ENCODE results near the gene TMEM19. TPM values are rescaled to one million over a fixed set of nuclear protein-coding genes. Genes with fewer than 3 reads are reported as not detected.

TMEM19 gene
- polyA plus RNA-seq, 1 of the 3 experiments (the other 2 are of a cell fraction), result 12.6 TPM

- TF ChIP-seq FOXJ3 (CRISPR knock-in tag; IDR thresholded peaks at IDR 0.05) (no peak), CHD2 (IDR thresholded peaks at IDR 0.05; ENCODE audit: low read length, partially characterized antibody) (no peak)
Measured at GRCh38 chr12:71702590-71702989, 16.7 kb downstream of the TMEM19 start (continued).

DNA sequence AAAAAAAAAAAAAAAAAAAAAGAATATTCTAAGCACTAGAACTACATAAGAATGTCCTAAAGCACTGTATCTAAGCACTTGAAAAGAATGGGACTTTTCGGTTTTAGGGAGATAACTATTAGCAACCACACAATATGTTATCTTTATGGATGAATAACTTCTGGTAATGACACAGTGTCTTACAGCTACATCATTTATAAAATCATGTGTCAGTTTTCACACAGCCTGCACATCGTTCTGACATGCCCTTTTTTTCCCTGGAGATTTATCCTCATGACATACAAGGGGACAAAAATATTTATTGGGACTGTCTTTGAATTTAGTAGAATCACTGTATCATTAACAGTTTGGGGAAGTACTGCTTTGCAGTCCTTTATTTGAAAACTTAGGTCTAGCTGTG is 17.3 kb downstream of the TMEM19 start:
- WGBS (ENCODE audit: low lambda C conversion rate), result 94% methylated on average over 2 of the region's 2 CpGs
- ChIA-PET POLR2A (interaction anchor here (0.7 kb wide), 1 partner anchor 39 kb away, joined by 3 read pairs; the partner anchor contains the start of gene THAP2), CTCF (interaction anchor here (1.0 to 3.5 kb wide), 4 partner anchors 17 to 486 kb away, joined by 3 to 10 read pairs (median 6); partner anchors contain the start of gene TMEM19)
- H2AFZ ChIP-seq (ENCODE audit: low read depth), result no peak overlapping the region
- no peaks in the 10 kb centered on the region for H3F3A ChIP-seq (replicated peaks; ENCODE audit: insufficient read depth)
- H3K9ac ChIP-seq, result no peak overlapping the region
- no peaks in the 10 kb centered on the region for H3K27me3 ChIP-seq (ENCODE audit: insufficient read depth)
- DNase-seq, result no peak
- no peak overlapping the region for H3K4me3 ChIP-seq (ENCODE audit: low read depth in 2 of 2, low read length in 1 of 2)
- no peak for TF ChIP-seq EP300 (IDR thresholded peaks at IDR 0.05; ENCODE audit: borderline replicate concordance in 1 of 2, low read depth in 1 of 2, low read length in 1 of 2)
- TF ChIP-seq, protein P1, sequence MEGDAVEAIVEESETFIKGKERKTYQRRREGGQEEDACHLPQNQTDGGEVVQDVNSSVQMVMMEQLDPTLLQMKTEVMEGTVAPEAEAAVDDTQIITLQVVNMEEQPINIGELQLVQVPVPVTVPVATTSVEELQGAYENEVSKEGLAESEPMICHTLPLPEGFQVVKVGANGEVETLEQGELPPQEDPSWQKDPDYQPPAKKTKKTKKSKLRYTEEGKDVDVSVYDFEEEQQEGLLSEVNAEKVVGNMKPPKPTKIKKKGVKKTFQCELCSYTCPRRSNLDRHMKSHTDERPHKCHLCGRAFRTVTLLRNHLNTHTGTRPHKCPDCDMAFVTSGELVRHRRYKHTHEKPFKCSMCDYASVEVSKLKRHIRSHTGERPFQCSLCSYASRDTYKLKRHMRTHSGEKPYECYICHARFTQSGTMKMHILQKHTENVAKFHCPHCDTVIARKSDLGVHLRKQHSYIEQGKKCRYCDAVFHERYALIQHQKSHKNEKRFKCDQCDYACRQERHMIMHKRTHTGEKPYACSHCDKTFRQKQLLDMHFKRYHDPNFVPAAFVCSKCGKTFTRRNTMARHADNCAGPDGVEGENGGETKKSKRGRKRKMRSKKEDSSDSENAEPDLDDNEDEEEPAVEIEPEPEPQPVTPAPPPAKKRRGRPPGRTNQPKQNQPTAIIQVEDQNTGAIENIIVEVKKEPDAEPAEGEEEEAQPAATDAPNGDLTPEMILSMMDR (IDR thresholded peaks at IDR 0.05), result no peak
- no peak for TF ChIP-seq EZH2phosphoT487 (IDR thresholded peaks at IDR 0.05; ENCODE audit: borderline replicate concordance, low read depth)
- TF ChIP-seq TAF1 (IDR thresholded peaks at IDR 0.05; ENCODE audit: borderline replicate concordance, low read depth, low read length), result no peak
- no peak for TF ChIP-seq ELF1 (IDR thresholded peaks at IDR 0.05)
- TF ChIP-seq, protein P2, sequence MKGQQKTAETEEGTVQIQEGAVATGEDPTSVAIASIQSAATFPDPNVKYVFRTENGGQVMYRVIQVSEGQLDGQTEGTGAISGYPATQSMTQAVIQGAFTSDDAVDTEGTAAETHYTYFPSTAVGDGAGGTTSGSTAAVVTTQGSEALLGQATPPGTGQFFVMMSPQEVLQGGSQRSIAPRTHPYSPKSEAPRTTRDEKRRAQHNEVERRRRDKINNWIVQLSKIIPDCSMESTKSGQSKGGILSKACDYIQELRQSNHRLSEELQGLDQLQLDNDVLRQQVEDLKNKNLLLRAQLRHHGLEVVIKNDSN (IDR thresholded peaks at IDR 0.05; ENCODE audit: borderline replicate concordance, low read depth), result no peak
- TF ChIP-seq MEF2A (IDR thresholded peaks at IDR 0.05; ENCODE audit: borderline replicate concordance, low read depth), result no peak
- no peak for TF ChIP-seq CHD2 (IDR thresholded peaks at IDR 0.05; ENCODE audit: low read length, partially characterized antibody)
- TF ChIP-seq, protein P3, sequence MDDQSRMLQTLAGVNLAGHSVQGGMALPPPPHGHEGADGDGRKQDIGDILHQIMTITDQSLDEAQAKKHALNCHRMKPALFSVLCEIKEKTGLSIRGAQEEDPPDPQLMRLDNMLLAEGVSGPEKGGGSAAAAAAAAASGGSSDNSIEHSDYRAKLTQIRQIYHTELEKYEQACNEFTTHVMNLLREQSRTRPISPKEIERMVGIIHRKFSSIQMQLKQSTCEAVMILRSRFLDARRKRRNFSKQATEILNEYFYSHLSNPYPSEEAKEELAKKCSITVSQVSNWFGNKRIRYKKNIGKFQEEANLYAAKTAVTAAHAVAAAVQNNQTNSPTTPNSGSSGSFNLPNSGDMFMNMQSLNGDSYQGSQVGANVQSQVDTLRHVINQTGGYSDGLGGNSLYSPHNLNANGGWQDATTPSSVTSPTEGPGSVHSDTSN (IDR thresholded peaks at IDR 0.05), result no peak
- no peak for TF ChIP-seq GABPA (IDR thresholded peaks at IDR 0.05; ENCODE audit: low read depth)
- no peak for TF ChIP-seq USF2 (IDR thresholded peaks at IDR 0.05; ENCODE audit: borderline replicate concordance, low read depth, low read length)
- no peak for TF ChIP-seq MAX (IDR thresholded peaks at IDR 0.05; ENCODE audit: low read depth)
- no peak for TF ChIP-seq RFX5 (IDR thresholded peaks at IDR 0.05; ENCODE audit: low read length)
- TF ChIP-seq SMC3 (IDR thresholded peaks at IDR 0.05; ENCODE audit: low read depth, low read length), result no peak
- no peak for TF ChIP-seq NFIC (IDR thresholded peaks at IDR 0.05; ENCODE audit: borderline replicate concordance)
- no peak for TF ChIP-seq NRF1 (IDR thresholded peaks at IDR 0.05; ENCODE audit: low read depth, low read length)
- TF ChIP-seq YY1 (IDR thresholded peaks at IDR 0.05; ENCODE audit: low read depth), result no peak
- H3K36me3 ChIP-seq (replicated peaks in 1 of 2; ENCODE audit: control insufficient read depth in 1 of 2, insufficient read depth in 2 of 2, low read length in 1 of 2), result peaks cover 22 to 39% of the 10 kb centered on the region in 2 experiments
- H4K20me1 ChIP-seq (ENCODE audit: insufficient read depth), result no peaks in the 10 kb centered on the region
- H3K9me2 ChIP-seq, result no peaks in the 10 kb centered on the region
- no peaks in the 10 kb centered on the region for H3K79me2 ChIP-seq (ENCODE audit: insufficient read depth)
- no peak overlapping the region for H3K27ac ChIP-seq (ENCODE audit: low read depth in 2 of 2, low read length in 1 of 2)
- no peaks in the 10 kb centered on the region for H3K9me3 ChIP-seq
- no peaks in the 10 kb centered on the region for H3K4me1 ChIP-seq (ENCODE audit: control insufficient read depth in 1 of 2, insufficient read depth in 2 of 2, low read depth in 1 of 2, low read length in 1 of 2)
- H3K4me2 ChIP-seq, result no peak overlapping the region

All from SK-N-SH (cell line).